ENCODE measurements around the gene PKDCC. TPM values are rescaled to one million over a fixed set of nuclear protein-coding genes. Genes with fewer than 3 reads are reported as not detected.

The PKDCC gene
- total and polyA plus RNA-seq, 8 donors, result 8.1 to 60.9 (median 24.5) TPM

DNA sequence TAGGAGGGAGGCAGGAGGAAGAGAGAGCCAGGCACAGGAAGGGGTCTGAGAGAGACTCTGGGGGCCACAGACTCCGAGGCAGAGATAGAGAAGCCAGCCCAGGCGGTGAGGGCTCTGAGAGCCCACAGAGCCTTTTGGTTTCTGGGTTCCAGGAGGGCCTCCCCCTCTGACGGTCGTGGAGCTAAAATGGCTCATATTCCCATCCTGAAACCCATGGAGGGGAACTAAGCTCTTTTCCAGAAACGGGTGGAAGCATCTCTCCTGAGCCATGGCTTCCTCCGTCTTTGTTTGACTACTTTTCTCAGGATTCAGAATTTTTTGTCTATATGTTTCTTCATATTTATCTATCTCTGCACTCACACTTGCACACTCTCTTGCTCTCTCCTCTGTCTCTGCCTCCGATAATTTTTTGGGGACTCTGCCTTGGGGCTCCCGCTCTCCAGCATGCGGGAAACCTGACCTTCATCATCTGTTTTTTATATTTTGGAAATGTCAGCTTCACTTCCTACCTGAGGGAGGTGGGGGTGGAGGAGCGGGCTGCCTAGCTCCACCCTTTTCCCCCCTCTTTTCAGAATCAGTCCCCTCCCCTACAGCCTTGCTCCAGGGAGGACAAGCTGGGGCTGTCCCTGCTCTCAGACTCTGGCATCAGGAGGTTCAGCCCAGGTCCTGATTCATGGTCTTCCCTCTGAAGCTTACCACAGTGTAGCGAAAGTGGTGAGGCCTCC is 5.0 kb upstream of the PKDCC start:
- no peaks in the 10 kb centered on the region for H3K27me3 ChIP-seq
- FAIRE-seq (no peak), DNase-seq (no peak), ATAC-seq (no peak)
- no peak overlapping the region for H3K27ac ChIP-seq
- TF ChIP-seq, protein P1, sequence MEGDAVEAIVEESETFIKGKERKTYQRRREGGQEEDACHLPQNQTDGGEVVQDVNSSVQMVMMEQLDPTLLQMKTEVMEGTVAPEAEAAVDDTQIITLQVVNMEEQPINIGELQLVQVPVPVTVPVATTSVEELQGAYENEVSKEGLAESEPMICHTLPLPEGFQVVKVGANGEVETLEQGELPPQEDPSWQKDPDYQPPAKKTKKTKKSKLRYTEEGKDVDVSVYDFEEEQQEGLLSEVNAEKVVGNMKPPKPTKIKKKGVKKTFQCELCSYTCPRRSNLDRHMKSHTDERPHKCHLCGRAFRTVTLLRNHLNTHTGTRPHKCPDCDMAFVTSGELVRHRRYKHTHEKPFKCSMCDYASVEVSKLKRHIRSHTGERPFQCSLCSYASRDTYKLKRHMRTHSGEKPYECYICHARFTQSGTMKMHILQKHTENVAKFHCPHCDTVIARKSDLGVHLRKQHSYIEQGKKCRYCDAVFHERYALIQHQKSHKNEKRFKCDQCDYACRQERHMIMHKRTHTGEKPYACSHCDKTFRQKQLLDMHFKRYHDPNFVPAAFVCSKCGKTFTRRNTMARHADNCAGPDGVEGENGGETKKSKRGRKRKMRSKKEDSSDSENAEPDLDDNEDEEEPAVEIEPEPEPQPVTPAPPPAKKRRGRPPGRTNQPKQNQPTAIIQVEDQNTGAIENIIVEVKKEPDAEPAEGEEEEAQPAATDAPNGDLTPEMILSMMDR (IDR thresholded peaks at IDR 0.05), result no peak
- no peaks in the 10 kb centered on the region for H3K36me3 ChIP-seq
- no peaks in the 10 kb centered on the region for H3K9me3 ChIP-seq
- H3K4me1 ChIP-seq, result no peaks in the 10 kb centered on the region
- WGBS, 2 donors, result 82 to 88% methylated on average over 11 of the region's 11 CpGs
- no peak overlapping the region for H3K4me3 ChIP-seq
- intact Hi-C loops (cut with DNase I), result no loop called here

DNA sequence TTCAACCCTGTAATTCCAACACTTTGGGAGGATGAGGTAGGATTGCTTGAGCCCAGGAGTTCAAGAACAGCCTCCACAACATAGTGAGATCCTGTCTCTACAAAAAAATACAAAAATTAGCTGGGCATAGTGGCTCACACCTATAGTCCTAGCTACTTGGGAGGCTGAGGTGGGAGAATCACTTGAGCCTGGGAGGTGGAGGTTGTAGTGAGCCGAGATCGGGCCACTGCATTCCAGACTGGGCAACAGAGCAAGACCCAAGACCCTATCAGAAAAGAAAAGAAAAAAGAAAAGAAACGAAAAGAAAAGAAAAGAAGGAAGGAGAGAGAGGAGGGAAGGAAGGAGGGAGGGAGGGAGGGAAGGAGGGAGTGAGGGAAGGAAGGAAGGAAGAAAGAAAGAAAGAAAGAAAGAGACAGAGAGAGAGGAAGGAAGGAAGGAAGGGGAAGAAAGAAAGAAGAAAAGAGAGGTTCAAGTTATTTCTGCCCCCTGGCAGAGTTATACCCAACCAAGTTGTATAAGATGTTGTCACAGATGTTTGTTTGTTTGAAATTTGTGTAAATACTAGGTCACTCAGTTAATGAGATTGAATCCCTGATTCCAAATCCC is 3.9 kb upstream of the PKDCC start:
- no peak overlapping the region for H3K27ac ChIP-seq
- no peak for ATAC-seq
- 78 to 82% methylated on average over 3 of the region's 3 CpGs for WGBS, 2 donors
- no peak for DNase-seq
- TF ChIP-seq, protein P1 (IDR thresholded peaks at IDR 0.05), result no peak
- H3K27me3 ChIP-seq, result no peaks in the 10 kb centered on the region
- intact Hi-C loops (cut with DNase I), result no loop called here
- H3K36me3 ChIP-seq, result no peaks in the 10 kb centered on the region
- no peaks in the 10 kb centered on the region for H3K4me1 ChIP-seq
- H3K9me3 ChIP-seq, result no peaks in the 10 kb centered on the region
- H3K4me3 ChIP-seq, result no peak overlapping the region
- FAIRE-seq, result no peak

DNA sequence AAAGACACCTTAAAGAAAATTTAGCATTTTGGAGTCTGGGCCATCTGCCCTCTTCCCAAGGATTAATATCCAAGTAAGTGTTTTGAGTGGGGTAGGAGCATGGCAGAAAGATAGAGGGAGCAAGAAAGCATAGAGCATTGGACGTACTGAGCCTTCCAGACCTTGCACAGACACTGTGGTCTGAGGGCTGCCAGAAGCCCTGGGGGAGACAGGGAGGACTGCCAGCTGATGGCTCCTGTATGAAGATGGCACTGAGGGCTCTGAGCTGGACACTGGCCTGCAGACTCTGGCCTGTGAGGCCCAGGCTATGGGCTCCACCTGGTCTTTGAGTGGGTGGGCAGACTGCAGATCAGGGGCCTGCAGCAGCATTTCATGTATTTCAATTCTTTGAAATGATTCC is 2.9 kb upstream of the PKDCC start:
- WGBS, 2 donors, result 69 to 88% methylated on average over 1 of the region's 1 CpG
- no peaks in the 10 kb centered on the region for H3K9me3 ChIP-seq
- intact Hi-C loops (cut with DNase I), result no loop called here

DNA sequence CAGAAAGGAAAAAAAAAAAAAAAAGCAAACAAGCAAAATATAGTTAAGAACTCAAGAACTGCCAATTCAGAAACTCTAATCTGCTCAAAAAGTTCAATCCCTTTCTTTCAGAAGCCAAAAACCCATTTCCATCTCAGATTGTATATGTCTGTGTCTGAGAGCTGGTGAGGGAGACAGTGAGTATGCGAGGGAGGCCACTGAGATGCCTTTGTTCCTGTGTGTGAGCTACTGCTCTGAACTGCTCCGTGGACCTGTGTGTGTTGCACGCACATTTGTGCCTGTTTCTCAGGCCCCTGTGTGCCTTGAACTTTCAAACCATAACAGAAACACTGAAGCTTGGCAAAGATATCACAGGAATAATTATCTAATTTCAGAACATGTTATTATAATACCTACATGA is 2.5 kb upstream of the PKDCC start:
- Histone ChIP-seq H3K4me1 (no peaks in the 10 kb centered on the region), H3K4me3 (no peak overlapping the region), H3K9me3 (no peaks in the 10 kb centered on the region), H3K27me3 (no peaks in the 10 kb centered on the region), H3K36me3 (no peaks in the 10 kb centered on the region), H3K27ac (no peak overlapping the region)
- no peak for DNase-seq
- FAIRE-seq, result no peak
- TF ChIP-seq, protein P1 (IDR thresholded peaks at IDR 0.05), result no peak
- no peak for ATAC-seq
- WGBS, 2 donors, result 86 to 93% methylated on average over 3 of the region's 3 CpGs
- intact Hi-C loops (cut with DNase I), result no loop called here

More for the DNA sequence above, 2.9 kb upstream of the PKDCC start:
- no peak overlapping the region for H3K4me3 ChIP-seq
- no peak for FAIRE-seq
- TF ChIP-seq, protein P1 (IDR thresholded peaks at IDR 0.05), result no peak
- ATAC-seq, result no peak
- no peak for DNase-seq
- no peaks in the 10 kb centered on the region for H3K27me3 ChIP-seq
- H3K36me3 ChIP-seq, result no peaks in the 10 kb centered on the region
- no peak overlapping the region for H3K27ac ChIP-seq
- no peaks in the 10 kb centered on the region for H3K4me1 ChIP-seq
